HG02852 (cell line): ENCODE measurements around the gene CSRP2.

ENCODE experiments used
- ATAC-seq: cut with Tn5 transposase; IDR thresholded peaks from one replicate; pipeline ENCODE4 v1.9.1; 2021; ENCODE audit warnings: mild to moderate bottlenecking, moderate library complexity; ENCODE audit not compliant: unreplicated experiment

The CSRP2 gene

GRCh38 chr12:76895796-76896195 is 17.0 kb upstream of the CSRP2 start:
- ATAC-seq = no peak

DNA sequence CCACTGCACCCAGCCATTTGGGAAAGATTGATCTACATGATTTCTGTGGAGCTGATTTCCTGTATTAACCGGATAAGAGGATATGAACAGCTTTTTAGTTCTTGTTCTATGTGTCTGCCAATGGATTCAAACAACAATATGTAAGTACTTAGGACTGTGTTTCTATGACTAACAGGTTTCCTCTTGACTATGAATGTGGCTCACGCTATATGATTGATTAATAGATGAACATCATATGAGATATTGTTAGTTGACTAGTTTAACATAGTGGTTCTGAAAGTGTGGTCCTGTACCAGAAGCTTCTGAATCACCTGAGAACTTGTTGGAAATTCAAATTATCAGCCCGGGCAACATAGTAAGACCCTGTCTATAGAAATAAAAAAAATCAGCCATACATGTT is 12.8 kb upstream of the CSRP2 start:
- ATAC-seq = no peak

DNA sequence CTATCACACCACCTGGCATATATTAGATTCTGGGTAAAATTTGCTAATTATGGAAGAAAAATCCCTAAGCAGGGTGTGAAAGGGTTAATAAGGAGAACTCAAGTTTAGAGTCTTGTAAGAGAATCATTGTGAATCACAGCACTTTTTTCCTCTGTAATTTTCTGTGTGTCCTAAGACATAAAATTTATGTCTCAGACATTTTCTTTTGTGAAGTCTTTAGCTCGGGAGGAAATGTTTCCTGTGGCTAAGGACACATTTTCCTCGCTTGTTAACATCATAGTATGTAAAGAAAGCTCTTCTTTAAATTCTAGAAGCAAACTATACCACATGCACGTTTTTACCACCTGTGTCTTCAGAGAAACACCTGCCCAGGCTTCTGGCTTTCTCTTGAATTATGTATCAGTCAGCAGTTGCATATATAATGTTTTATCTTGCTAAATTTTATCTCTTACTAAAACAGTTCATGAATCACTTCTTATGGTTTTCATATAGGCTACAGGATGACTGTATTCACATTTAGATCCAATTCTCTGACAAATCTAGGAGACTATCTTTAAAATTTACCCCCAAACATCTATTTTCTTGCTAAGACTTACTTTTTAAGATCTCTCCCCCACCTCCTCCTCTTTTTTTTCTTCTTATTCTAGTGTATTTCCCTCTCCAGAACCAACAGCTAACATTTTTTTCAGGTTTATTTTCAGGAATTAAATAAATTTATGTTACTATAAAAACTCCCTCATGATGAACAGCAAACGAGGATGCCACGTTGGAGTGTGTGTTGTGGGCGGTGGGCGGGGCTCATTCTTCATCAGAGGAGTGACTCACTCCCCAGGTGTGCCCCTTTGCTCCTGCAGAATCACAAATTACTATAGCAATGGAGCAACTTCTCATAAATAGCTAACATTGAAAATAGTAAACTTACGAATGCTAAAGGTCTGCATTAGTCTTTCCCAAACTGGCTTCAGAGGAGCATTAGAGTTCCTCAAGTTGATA is 11.6 kb upstream of the CSRP2 start:
- no peak for ATAC-seq

- no peak for ATAC-seq
These were observed 10.0 kb upstream of the CSRP2 start for GRCh38 chr12:76888775-76889174.

- ATAC-seq = no peak
These were observed 5.0 kb upstream of the CSRP2 start for GRCh38 chr12:76883811-76884210.

GRCh38 chr12:76883151-76883550 is 4.3 kb upstream of the CSRP2 start:
- no peak for ATAC-seq

GRCh38 chr12:76882367-76882766 is 3.5 kb upstream of the CSRP2 start:
- ATAC-seq = no peak

DNA sequence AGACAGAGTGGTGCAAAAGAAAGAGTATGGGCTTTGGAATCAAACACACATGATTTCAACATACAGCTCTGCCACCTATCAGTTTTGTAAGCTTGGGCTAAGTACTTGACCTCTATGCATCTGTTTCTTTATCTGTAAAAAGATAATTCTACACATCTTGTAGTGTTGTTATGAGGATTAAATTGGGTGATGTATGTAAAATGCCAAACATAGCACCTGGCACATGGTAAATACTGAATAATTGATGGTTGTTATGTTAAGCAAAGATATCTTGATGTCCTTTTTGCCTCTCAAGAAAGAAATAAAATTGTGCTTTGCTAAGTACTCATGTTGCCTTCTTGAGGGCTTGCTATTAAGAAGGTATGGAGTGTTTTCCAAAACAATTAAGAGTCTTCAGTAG is 2.3 kb upstream of the CSRP2 start:
- ATAC-seq = no peak

- ATAC-seq = no peak
These were observed 1.8 kb upstream of the CSRP2 start for GRCh38 chr12:76880519-76881023.

GRCh38 chr12:76879710-76880518 is 1.1 kb upstream of the CSRP2 start:
- no peak for ATAC-seq

DNA sequence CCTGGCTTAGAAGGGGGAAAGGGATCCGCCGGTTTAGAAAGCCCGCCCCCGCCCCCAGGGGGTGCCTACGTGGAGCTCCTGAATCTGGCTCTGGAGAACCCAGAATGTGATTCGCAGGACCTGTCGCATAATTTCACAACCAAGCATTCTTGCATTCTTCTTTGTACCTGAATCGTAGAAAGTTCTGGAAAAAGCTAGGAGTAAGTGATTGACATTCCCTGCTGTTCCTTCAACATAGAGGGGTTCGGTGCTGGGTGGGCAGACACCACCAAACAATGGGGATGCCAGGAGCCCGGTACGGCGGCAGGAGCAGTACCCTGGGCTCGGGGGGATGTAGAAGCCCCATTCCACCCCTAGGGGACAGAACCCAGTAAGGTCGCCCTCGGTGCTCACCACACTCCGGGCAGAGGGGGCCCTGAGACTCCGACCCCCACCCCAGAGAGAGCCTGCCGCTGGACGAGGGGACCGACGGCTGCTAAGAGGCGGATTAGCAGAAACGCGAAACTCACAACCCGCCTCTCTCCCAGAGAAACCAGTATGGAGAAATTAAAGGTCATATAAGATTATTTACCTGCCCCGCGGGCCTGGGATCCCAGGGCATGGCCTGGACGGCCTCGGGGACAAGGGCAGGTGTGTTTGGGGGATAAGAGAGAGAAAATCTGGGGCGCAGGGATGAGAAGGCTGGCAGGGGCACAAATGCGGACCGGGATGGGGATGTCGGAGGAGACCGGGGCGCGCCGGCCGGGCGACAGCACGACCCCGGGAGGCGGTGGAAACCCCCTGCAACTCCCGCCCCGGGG is 520 bp downstream of the CSRP2 start:
- peak; percentile 27 for ATAC-seq

- ATAC-seq = no peak
These were observed 2.1 kb downstream of the CSRP2 start for GRCh38 chr12:76876696-76877229.

DNA sequence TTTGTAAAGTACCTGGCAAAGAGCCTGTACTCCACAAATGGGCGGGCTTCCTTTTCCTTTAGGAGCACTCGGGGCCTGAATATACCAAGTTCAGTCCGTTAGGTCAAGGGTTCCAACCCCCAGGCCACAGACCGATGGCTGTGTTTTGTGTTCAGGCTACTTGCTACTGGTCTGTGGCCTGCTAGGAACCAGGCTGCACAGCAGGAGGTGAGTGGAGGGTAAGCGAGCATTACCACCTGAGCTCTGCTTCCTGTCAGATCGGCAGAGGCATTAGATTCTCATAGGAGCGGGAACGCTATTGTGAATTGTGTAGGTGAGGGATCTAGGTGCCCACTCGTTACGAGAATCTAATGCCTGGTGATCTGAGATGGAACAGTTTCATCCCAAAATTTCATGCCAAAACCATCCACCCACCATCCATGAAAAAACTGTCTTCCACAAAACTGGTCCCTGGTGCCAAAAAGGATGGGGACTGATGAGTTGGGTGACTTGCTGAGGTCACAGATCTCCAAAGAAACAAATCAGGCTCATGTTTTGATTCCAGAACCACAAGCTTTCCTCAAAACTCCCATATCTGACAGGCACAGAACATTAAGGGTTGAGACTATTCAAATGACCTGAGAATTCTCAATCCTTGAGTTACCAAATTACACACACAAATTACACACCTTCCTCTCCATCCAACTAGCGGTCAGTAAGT is 4.2 kb downstream of the CSRP2 start:
- no peak for ATAC-seq

- no peak for ATAC-seq
These were observed 4.8 kb downstream of the CSRP2 start for GRCh38 chr12:76874027-76874426.

DNA sequence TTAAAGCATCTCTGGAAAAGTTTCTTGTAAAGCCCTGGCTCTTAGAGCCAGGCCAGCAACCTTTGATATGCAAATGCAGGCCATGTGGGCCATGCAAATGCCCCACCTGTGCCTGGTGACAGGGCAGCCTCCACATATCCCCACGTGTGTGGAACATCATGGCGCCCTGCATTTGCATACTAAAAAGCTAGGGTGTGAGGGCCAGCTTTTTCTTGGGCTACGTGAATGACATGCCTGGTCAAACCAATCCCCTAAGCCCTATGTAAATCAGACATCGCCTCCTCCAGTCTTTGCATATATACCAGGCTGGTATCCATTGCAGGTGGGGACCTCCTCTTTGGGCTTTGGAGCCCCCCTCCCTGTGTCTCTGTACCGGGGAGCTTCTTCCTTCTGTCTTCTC is 6.4 kb downstream of the CSRP2 start:
- ATAC-seq = no peak

GRCh38 chr12:76871742-76872141 is 7.1 kb downstream of the CSRP2 start:
- ATAC-seq = no peak

- no peak for ATAC-seq
These were observed 7.7 kb downstream of the CSRP2 start for GRCh38 chr12:76871082-76871481.

GRCh38 chr12:76866726-76867125 is 12.1 kb downstream of the CSRP2 start:
- ATAC-seq = peak; percentile 58

- no peak for ATAC-seq
These were observed 12.7 kb downstream of the CSRP2 start for GRCh38 chr12:76866151-76866567.
